HepG2 (cell line): ENCODE measurements around the gene SBNO1. TPM values are rescaled to one million over a fixed set of nuclear protein-coding genes. Genes with fewer than 3 reads are reported as not detected.
A peak's percentile ranks its signal among the peaks of the same experiment; 100 is the strongest.

Source experiments
- ARNTL ChIP-seq: sonication (generic); formaldehyde crosslinking; IDR thresholded peaks from 2 replicates; pipeline ENCODE4 v1.4.0; 2020; ENCODE audit warnings: mild to moderate bottlenecking, missing genetic modification reagents
- ATF3 ChIP-seq: sonication (generic); formaldehyde crosslinking; IDR thresholded peaks from 2 replicates; pipeline ENCODE4 v1.4.0; 2020; ENCODE audit warnings: missing genetic modification reagents
- ATF7-NPFF ChIP-seq: sonication (generic); formaldehyde crosslinking; IDR thresholded peaks from 2 replicates; pipeline ENCODE4 v1.8.1; 2023; ENCODE audit warnings: mild to moderate bottlenecking, low read depth, missing genetic modification reagents, moderate library complexity
- CBX5 ChIP-seq: sonication (generic); formaldehyde crosslinking; IDR thresholded peaks from 2 replicates; pipeline ENCODE4 v1.4.0; 2020; ENCODE audit warnings: missing genetic modification reagents, borderline replicate concordance
- ELF3 ChIP-seq: IDR thresholded peaks from 2 replicates; pipeline ENCODE4 v1.6.1; 2016; ENCODE audit warnings: missing genetic modification reagents, missing compliant biosample characterization
- ERF ChIP-seq: IDR thresholded peaks from 2 replicates; pipeline ENCODE4 v1.6.1; 2018; ENCODE audit warnings: missing biosample characterization, missing genetic modification reagents
- HNRNPK ChIP-seq: fragments of 200-400 bp; formaldehyde crosslinking; IDR thresholded peaks from 2 replicates; pipeline ENCODE4 v1.6.1; 2018; ENCODE audit warnings: low read length, low read depth, moderate library complexity, mild to moderate bottlenecking; ENCODE audit not compliant: poor library complexity, severe bottlenecking
- MAFK ChIP-seq, 2 experiments: IDR thresholded peaks in 1 of 2; conservative IDR thresholded peaks in 1 of 2; 2 replicates each; pipeline ENCODE4 v1.6.1; 2011; ENCODE audit warnings: improper control_type of control experiment in 2 of 2, low read length in 2 of 2
- MTF1 ChIP-seq: sonication (generic); formaldehyde crosslinking; IDR thresholded peaks from 2 replicates; pipeline ENCODE4 v1.5.0; 2020; ENCODE audit warnings: missing genetic modification reagents
- MXD3 ChIP-seq: IDR thresholded peaks from 2 replicates; pipeline ENCODE4 v1.6.1; 2016; ENCODE audit warnings: mild to moderate bottlenecking, missing biosample characterization, missing genetic modification reagents
- MXD4 ChIP-seq: IDR thresholded peaks from 2 replicates; pipeline ENCODE4 v1.6.1; 2016; ENCODE audit warnings: mild to moderate bottlenecking, missing biosample characterization, missing genetic modification reagents
- POLR2A ChIP-seq, 2 experiments: IDR thresholded peaks; 2 replicates each; pipeline ENCODE4 v1.6.1; 2011; ENCODE audit warnings: low read depth in 2 of 2, low read length in 2 of 2, mild to moderate bottlenecking in 1 of 2, moderate library complexity in 1 of 2; ENCODE audit not compliant: insufficient read depth in 1 of 2
- RFXANK ChIP-seq: IDR thresholded peaks from 2 replicates; pipeline ENCODE4 v1.6.1; 2016
- SAP130 ChIP-seq: IDR thresholded peaks from 2 replicates; pipeline ENCODE4 v1.6.1; 2016; ENCODE audit warnings: low read depth
- SMAD1 ChIP-seq: sonication (generic); formaldehyde crosslinking; IDR thresholded peaks from 2 replicates; pipeline ENCODE4 v1.4.0; 2020; ENCODE audit warnings: missing genetic modification reagents, low read depth, mild to moderate bottlenecking, borderline replicate concordance
- TBX2 ChIP-seq: sonication (generic); formaldehyde crosslinking; IDR thresholded peaks from 2 replicates; pipeline ENCODE4 v1.5.0; 2020; ENCODE audit warnings: missing genetic modification reagents, mild to moderate bottlenecking, borderline replicate concordance
- ZNF260 ChIP-seq: sonication (generic); formaldehyde crosslinking; IDR thresholded peaks from 2 replicates; pipeline ENCODE4 v1.4.0; 2020; ENCODE audit warnings: missing genetic modification reagents, low read depth, mild to moderate bottlenecking, borderline replicate concordance
- ZNF264 ChIP-seq: sonication (generic); formaldehyde crosslinking; IDR thresholded peaks from 2 replicates; pipeline ENCODE4 v1.4.0; 2020; ENCODE audit warnings: missing genetic modification reagents
- ZNF354B ChIP-seq: sonication (generic); formaldehyde crosslinking; IDR thresholded peaks from 2 replicates; pipeline ENCODE4 v1.8.0; 2022; ENCODE audit warnings: mild to moderate bottlenecking, missing genetic modification reagents
- ZNF788 ChIP-seq: sonication (generic); formaldehyde crosslinking; IDR thresholded peaks from 2 replicates; pipeline ENCODE4 v1.5.0; 2020; ENCODE audit warnings: mild to moderate bottlenecking, missing genetic modification reagents, borderline replicate concordance
- ZNF83 ChIP-seq: sonication (generic); formaldehyde crosslinking; IDR thresholded peaks from 2 replicates; pipeline ENCODE4 v1.4.0; 2020; ENCODE audit warnings: missing genetic modification reagents, mild to moderate bottlenecking, borderline replicate concordance
- polyA plus RNA-seq, 8 experiments: library from polyadenylated mRNA; depleted of rRNA in 3 of 8; stranded (reverse) in 7 of 8; unstranded in 1 of 8; fragments of >200 nt; fragmentation: Illumina TruSeq in 4 of 8; extraction: Trizol in 4 of 8; gene quantifications; 2 replicates each; pipeline versions ENCODE4 v1.2.1 to v1.2.3, GENCODE V29; 2011 to 2016; ENCODE audit warnings: low read depth in 4 of 8, missing spikeins in 1 of 8, mixed read lengths in 1 of 8; ENCODE audit not compliant: insufficient read depth in 1 of 8
- total RNA-seq, 5 experiments: library from RNA; depleted of rRNA; stranded (reverse); fragments of >200 nt; fragmentation: Illumina TruSeq; extraction: Trizol; gene quantifications; 2 replicates each; pipeline ENCODE4 v1.2.3, GENCODE V29; 2016; ENCODE audit warnings: low read depth in 1 of 5
- TF ChIP-seq, protein P1 (sequence below): sonication (generic); formaldehyde crosslinking; IDR thresholded peaks from 2 replicates; pipeline ENCODE4 v1.5.1; 2020; ENCODE audit warnings: mild to moderate bottlenecking, missing genetic modification reagents, moderate library complexity
- TF ChIP-seq, protein P2 (sequence below): sonication (generic); formaldehyde crosslinking; IDR thresholded peaks from 2 replicates; pipeline ENCODE4 v1.4.0; 2020; ENCODE audit warnings: low read depth, mild to moderate bottlenecking, missing genetic modification reagents
- TF ChIP-seq, protein P3 (sequence below): sonication (generic); formaldehyde crosslinking; IDR thresholded peaks from 2 replicates; pipeline ENCODE4 v1.5.0; 2020; ENCODE audit warnings: mild to moderate bottlenecking, missing genetic modification reagents

Gene SBNO1
- total and polyA plus RNA-seq, 2 of the 13 experiments (the other 11 are each of a cell fraction or from before 2014, with no cell fraction given) = 10.9 to 40.2 TPM

- TF ChIP-seq, protein P1, sequence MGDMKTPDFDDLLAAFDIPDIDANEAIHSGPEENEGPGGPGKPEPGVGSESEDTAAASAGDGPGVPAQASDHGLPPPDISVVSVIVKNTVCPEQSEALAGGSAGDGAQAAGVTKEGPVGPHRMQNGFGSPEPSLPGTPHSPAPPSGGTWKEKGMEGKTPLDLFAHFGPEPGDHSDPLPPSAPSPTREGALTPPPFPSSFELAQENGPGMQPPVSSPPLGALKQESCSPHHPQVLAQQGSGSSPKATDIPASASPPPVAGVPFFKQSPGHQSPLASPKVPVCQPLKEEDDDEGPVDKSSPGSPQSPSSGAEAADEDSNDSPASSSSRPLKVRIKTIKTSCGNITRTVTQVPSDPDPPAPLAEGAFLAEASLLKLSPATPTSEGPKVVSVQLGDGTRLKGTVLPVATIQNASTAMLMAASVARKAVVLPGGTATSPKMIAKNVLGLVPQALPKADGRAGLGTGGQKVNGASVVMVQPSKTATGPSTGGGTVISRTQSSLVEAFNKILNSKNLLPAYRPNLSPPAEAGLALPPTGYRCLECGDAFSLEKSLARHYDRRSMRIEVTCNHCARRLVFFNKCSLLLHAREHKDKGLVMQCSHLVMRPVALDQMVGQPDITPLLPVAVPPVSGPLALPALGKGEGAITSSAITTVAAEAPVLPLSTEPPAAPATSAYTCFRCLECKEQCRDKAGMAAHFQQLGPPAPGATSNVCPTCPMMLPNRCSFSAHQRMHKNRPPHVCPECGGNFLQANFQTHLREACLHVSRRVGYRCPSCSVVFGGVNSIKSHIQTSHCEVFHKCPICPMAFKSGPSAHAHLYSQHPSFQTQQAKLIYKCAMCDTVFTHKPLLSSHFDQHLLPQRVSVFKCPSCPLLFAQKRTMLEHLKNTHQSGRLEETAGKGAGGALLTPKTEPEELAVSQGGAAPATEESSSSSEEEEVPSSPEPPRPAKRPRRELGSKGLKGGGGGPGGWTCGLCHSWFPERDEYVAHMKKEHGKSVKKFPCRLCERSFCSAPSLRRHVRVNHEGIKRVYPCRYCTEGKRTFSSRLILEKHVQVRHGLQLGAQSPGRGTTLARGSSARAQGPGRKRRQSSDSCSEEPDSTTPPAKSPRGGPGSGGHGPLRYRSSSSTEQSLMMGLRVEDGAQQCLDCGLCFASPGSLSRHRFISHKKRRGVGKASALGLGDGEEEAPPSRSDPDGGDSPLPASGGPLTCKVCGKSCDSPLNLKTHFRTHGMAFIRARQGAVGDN = peak; percentile 41
- TF ChIP-seq RFXANK (CRISPR knock-in tag) = peak; percentile 85; the same call in 1 of the 2 replicates
- TF ChIP-seq ARNTL = peak; percentile 38; the same call in 1 of the 2 replicates
- TF ChIP-seq ZNF788 (CRISPR knock-in tag) = no peak
- TF ChIP-seq CBX5 = peak; percentile 72; the same call in 1 of the 2 replicates
- TF ChIP-seq, protein P2, sequence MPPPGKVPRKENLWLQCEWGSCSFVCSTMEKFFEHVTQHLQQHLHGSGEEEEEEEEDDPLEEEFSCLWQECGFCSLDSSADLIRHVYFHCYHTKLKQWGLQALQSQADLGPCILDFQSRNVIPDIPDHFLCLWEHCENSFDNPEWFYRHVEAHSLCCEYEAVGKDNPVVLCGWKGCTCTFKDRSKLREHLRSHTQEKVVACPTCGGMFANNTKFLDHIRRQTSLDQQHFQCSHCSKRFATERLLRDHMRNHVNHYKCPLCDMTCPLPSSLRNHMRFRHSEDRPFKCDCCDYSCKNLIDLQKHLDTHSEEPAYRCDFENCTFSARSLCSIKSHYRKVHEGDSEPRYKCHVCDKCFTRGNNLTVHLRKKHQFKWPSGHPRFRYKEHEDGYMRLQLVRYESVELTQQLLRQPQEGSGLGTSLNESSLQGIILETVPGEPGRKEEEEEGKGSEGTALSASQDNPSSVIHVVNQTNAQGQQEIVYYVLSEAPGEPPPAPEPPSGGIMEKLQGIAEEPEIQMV (CRISPR knock-in tag) = no peak
- TF ChIP-seq ELF3 (CRISPR knock-in tag) = 0 out of 2 replicates have a peak, but pooled peaks have one; percentile 9
- no peak for TF ChIP-seq MXD4 (CRISPR knock-in tag)
- TF ChIP-seq SMAD1 (CRISPR knock-in tag) = no peak
- no peak for TF ChIP-seq ZNF260 (CRISPR knock-in tag)
- no peak for TF ChIP-seq MAFK (conservative IDR thresholded peaks at IDR 0.05 in 1 of 2, IDR thresholded peaks at IDR 0.05 in 1 of 2; ENCODE audit: low read length in 2 of 2)
- no peak for TF ChIP-seq ATF7-NPFF (CRISPR knock-in tag)
- TF ChIP-seq SAP130 (CRISPR knock-in tag) = peak; percentile 82
- TF ChIP-seq ATF3 (CRISPR knock-in tag) = no peak
- TF ChIP-seq ZNF83 (CRISPR knock-in tag) = 0 out of 2 replicates have a peak, but pooled peaks have one; percentile 42
- TF ChIP-seq ZNF264 = no peak
- TF ChIP-seq POLR2A (IDR thresholded peaks at IDR 0.05; ENCODE audit: insufficient read depth in 1 of 2, low read depth in 2 of 2, low read length in 2 of 2) = peak in 1 of 2 experiments; percentile 50; a peak in 1 of 4 replicates
- no peak for TF ChIP-seq TBX2 (CRISPR knock-in tag)
- no peak for TF ChIP-seq MTF1
- TF ChIP-seq ZNF354B (CRISPR knock-in tag) = no peak
- TF ChIP-seq ERF (CRISPR knock-in tag) = peak; percentile 34; the same call in 1 of the 2 replicates
- TF ChIP-seq HNRNPK = no peak
- TF ChIP-seq, protein P3, sequence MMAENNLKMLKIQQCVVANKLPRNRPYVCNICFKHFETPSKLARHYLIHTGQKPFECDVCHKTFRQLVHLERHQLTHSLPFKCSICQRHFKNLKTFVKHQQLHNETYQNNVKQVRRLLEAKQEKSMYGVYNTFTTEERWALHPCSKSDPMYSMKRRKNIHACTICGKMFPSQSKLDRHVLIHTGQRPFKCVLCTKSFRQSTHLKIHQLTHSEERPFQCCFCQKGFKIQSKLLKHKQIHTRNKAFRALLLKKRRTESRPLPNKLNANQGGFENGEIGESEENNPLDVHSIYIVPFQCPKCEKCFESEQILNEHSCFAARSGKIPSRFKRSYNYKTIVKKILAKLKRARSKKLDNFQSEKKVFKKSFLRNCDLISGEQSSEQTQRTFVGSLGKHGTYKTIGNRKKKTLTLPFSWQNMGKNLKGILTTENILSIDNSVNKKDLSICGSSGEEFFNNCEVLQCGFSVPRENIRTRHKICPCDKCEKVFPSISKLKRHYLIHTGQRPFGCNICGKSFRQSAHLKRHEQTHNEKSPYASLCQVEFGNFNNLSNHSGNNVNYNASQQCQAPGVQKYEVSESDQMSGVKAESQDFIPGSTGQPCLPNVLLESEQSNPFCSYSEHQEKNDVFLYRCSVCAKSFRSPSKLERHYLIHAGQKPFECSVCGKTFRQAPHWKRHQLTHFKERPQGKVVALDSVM (CRISPR knock-in tag) = 0 out of 2 replicates have a peak, but pooled peaks have one; percentile 15
- TF ChIP-seq MXD3 (CRISPR knock-in tag) = 0 out of 2 replicates have a peak, but pooled peaks have one; percentile 7
Measured at GRCh38 chr12:123269896-123270213, 94.8 kb downstream of the SBNO1 start (continued).
